SU-DHL-6 (cell line): ENCODE measurements around the gene MYLK.
"Not testable (repeated sequence)": the region's sequence is repeated elsewhere in the genome, so short reads cannot be mapped to it uniquely, and the experiment has no call there.

Experiments used
- H2AFZ ChIP-seq: fragments of 200-600 bp; sonication (generic); 2 replicates; pipeline ENCODE4 v1.6.1; 2014; ENCODE audit warnings: low read depth, mild to moderate bottlenecking, moderate library complexity, mixed read lengths, antibody characterized with exemption, low read length; ENCODE audit not compliant: severe bottlenecking
- H3F3A ChIP-seq: fragments of 200-600 bp; shearing (Covaris generic); 2 replicates; pipeline ENCODE4 v1.6.0; 2016; ENCODE audit warnings: antibody characterized with exemption, mild to moderate bottlenecking; ENCODE audit not compliant: insufficient read depth
- H3K27ac ChIP-seq: fragments of 200-600 bp; sonication (generic); 2 replicates; pipeline ENCODE4 v1.5.1; 2016; ENCODE audit warnings: low read depth, mild to moderate bottlenecking, low read length, moderate library complexity, mixed read lengths
- H3K27me3 ChIP-seq: fragments of 200-600 bp; sonication (generic), shearing (Covaris generic); 2 replicates; pipeline ENCODE4 v1.6.0; 2014; ENCODE audit warnings: mild to moderate bottlenecking, low read length
- H3K36me3 ChIP-seq: fragments of 200-600 bp; sonication (generic); 2 replicates; pipeline ENCODE4 v1.6.1; 2014; ENCODE audit warnings: mild to moderate bottlenecking, low read length, mixed read lengths
- H3K4me2 ChIP-seq: fragments of 300-600, 200-600 bp; shearing (Covaris generic), sonication (generic); 2 replicates; pipeline ENCODE4 v1.6.0; 2014; ENCODE audit warnings: low read length, low read depth, mild to moderate bottlenecking; ENCODE audit not compliant: poor library complexity, severe bottlenecking
- H3K4me3 ChIP-seq: fragments of 200-600 bp; sonication (generic); 2 replicates; pipeline ENCODE4 v1.5.1; 2014; ENCODE audit warnings: antibody characterized with exemption, low read length, mild to moderate bottlenecking, mixed read lengths; ENCODE audit not compliant: insufficient read depth, poor library complexity, severe bottlenecking
- H3K79me2 ChIP-seq: fragments of 200-600 bp; sonication (generic); 2 replicates; pipeline ENCODE4 v1.6.1; 2014; ENCODE audit warnings: mild to moderate bottlenecking, low read length, moderate library complexity; ENCODE audit not compliant: insufficient read depth
- H3K9ac ChIP-seq: fragments of 200-600 bp; sonication (generic); 2 replicates; pipeline ENCODE4 v1.7.0; 2014; ENCODE audit warnings: mild to moderate bottlenecking, low read length
- H3K9me2 ChIP-seq: fragments of 200-600 bp; sonication (generic); replicated peaks from 2 replicates; pipeline ENCODE4 v1.6.1; 2014; ENCODE audit warnings: low read length; ENCODE audit not compliant: insufficient read depth
- H3K9me3 ChIP-seq: fragments of 200-600 bp; sonication (generic); 2 replicates; pipeline ENCODE4 v1.6.1; 2014; ENCODE audit warnings: low read length, mixed read lengths; ENCODE audit not compliant: insufficient read depth
- H4K20me1 ChIP-seq: fragments of 200-600 bp; sonication (generic); 2 replicates; pipeline ENCODE4 v1.6.1; 2014; ENCODE audit warnings: low read depth, mild to moderate bottlenecking, antibody characterized with exemption, low read length, moderate library complexity, mixed read lengths
- EZH2phosphoT487 ChIP-seq: fragments of 200-600 bp; sonication (generic), shearing (Covaris generic); conservative IDR thresholded peaks from 2 replicates; pipeline ENCODE4 v1.6.1; 2018; ENCODE audit warnings: mild to moderate bottlenecking, antibody characterized with exemption, low read length, moderate library complexity, mixed read lengths
- TF ChIP-seq, protein P1 (sequence below): fragments of 200-600 bp; sonication (generic); IDR thresholded peaks from one replicate; pipeline ENCODE4 v1.5.1; 2017; ENCODE audit warnings: antibody characterized with exemption, mild to moderate bottlenecking, low read length, moderate library complexity; ENCODE audit not compliant: insufficient read depth, poor library complexity, severe bottlenecking

Gene MYLK

GRCh38 chr3:123739106-123739505 is 145.0 kb downstream of the MYLK start:
- Histone ChIP-seq H3K27ac (no peak overlapping the region), H3K4me3 (no peak overlapping the region), H3K79me2 (no peaks in the 10 kb centered on the region), H2AFZ (no peak overlapping the region), H4K20me1 (no peaks in the 10 kb centered on the region), H3K36me3 (no peaks in the 10 kb centered on the region), H3K9me2 (no peaks in the 10 kb centered on the region), H3F3A (no peaks in the 10 kb centered on the region), H3K9me3 (no peaks in the 10 kb centered on the region), H3K27me3 (no peaks in the 10 kb centered on the region), H3K4me2 (no peak overlapping the region), H3K9ac (no peak overlapping the region)
- TF ChIP-seq, protein P1, sequence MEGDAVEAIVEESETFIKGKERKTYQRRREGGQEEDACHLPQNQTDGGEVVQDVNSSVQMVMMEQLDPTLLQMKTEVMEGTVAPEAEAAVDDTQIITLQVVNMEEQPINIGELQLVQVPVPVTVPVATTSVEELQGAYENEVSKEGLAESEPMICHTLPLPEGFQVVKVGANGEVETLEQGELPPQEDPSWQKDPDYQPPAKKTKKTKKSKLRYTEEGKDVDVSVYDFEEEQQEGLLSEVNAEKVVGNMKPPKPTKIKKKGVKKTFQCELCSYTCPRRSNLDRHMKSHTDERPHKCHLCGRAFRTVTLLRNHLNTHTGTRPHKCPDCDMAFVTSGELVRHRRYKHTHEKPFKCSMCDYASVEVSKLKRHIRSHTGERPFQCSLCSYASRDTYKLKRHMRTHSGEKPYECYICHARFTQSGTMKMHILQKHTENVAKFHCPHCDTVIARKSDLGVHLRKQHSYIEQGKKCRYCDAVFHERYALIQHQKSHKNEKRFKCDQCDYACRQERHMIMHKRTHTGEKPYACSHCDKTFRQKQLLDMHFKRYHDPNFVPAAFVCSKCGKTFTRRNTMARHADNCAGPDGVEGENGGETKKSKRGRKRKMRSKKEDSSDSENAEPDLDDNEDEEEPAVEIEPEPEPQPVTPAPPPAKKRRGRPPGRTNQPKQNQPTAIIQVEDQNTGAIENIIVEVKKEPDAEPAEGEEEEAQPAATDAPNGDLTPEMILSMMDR, result no peak
- no peak for TF ChIP-seq EZH2phosphoT487

DNA sequence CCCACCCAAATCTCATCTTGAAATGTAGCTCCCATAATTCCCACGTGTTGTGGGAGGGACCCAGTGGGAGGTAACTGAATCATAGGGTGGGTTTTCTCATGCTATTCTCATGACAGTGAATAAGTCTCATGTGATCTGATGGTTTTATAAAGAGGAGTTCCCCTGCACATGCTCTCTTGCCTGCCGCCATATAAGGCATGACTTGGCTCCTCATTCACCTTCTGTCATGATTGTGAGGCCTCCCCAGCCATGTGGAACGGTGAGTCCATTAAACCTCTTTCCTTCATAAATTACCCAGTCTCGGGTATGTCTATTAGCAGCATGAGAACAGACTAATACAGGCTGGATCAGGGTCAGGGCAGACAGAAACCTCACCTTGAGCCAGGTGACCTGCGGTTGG is 145.6 kb downstream of the MYLK start:
- not testable (repeated sequence) for H3K4me2 ChIP-seq, H3K4me3 ChIP-seq, H3K9ac ChIP-seq, H3K27ac ChIP-seq, H4K20me1 ChIP-seq, H3K9me2 ChIP-seq, H3K9me3 ChIP-seq, H3K79me2 ChIP-seq, H2AFZ ChIP-seq, H3F3A ChIP-seq, H3K27me3 ChIP-seq, H3K36me3 ChIP-seq

- Histone ChIP-seq H3K36me3 (no peaks in the 10 kb centered on the region), H3K4me2 (no peak overlapping the region), H3K79me2 (no peaks in the 10 kb centered on the region), H3K27me3 (no peaks in the 10 kb centered on the region), H3K9me3 (no peaks in the 10 kb centered on the region), H3K4me3 (no peak overlapping the region), H3K9ac (no peak overlapping the region), H3K9me2 (no peaks in the 10 kb centered on the region), H2AFZ (no peak overlapping the region), H3F3A (no peaks in the 10 kb centered on the region), H4K20me1 (no peaks in the 10 kb centered on the region), H3K27ac (no peak overlapping the region)
- TF ChIP-seq, protein P1, result no peak
- TF ChIP-seq EZH2phosphoT487, result no peak
Measured at GRCh38 chr3:123737168-123737567, 147.0 kb downstream of the MYLK start.

DNA sequence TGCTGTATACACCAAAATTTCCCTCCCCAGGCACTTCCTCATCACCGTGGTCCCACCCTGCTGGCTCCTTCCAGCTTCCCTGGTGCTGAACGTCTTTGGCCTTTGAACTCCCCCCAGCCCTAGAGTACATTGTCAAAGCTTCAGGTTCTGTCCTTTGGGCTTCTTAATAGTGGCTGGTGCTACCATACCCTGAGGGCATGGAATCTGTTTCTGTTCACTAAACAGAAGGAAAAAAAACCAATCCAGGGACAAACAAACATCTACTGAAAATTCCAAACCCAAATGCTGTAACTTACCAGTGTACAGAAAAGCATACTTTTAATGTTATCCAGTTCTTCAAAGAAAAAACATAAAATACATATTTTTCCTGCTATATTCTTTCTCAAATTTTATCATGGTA is 148.7 kb downstream of the MYLK start:
- Histone ChIP-seq H3K4me3 (no peak overlapping the region), H2AFZ (no peak overlapping the region), H3K79me2 (no peaks in the 10 kb centered on the region), H3K9ac (no peak overlapping the region), H3K9me2 (no peaks in the 10 kb centered on the region), H4K20me1 (no peaks in the 10 kb centered on the region), H3K4me2 (no peak overlapping the region), H3K27me3 (no peaks in the 10 kb centered on the region), H3K36me3 (no peaks in the 10 kb centered on the region), H3K9me3 (no peaks in the 10 kb centered on the region), H3K27ac (no peak overlapping the region), H3F3A (no peaks in the 10 kb centered on the region)
- no peak for TF ChIP-seq EZH2phosphoT487
- TF ChIP-seq, protein P1, result no peak
